Measurements from ENCODE around the gene PTPRF.
"Not testable (repeated sequence)": the region's sequence is repeated elsewhere in the genome, so short reads cannot be mapped to it uniquely, and the experiment has no call there.

PTPRF gene

DNA sequence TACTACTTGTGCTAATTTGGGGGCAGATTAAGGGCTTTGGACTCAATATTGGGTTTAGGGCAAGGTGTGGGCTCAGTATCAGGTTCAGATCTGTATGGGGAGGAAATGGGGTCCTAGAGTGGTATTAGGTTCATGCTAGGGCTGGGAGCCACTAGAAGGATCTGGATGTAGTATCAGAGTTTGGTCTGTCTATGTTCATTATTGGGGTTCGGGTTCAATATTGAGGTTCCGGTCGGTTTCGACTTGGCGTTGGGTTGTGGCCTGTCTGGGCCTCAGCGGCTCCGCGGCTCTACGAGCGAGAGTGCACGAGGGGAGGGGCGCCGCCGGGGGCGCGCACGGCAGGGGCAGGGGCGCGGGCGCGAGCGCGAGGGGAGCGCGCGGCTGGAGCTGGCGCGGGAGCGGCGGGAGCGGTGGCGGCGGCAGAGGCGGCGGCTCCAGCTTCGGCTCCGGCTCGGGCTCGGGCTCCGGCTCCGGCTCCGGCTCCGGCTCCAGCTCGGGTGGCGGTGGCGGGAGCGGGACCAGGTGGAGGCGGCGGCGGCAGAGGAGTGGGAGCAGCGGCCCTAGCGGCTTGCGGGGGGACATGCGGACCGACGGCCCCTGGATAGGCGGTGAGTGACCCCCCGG is at the start of gene PTPRF:
Gene PTPRF (plus strand): TSS at position 401 of the 624 bp plus-strand sequence. CDS start 14,193 bp downstream, outside the sequence.
- DNase-seq, result peak; percentile 56

GRCh38 chr1:43481491-43481890 is 49.2 kb upstream of the PTPRF start:
- no peak for DNase-seq

- no peak for DNase-seq
Observed at GRCh38 chr1:43482215-43482614, 48.5 kb upstream of the PTPRF start.

DNA sequence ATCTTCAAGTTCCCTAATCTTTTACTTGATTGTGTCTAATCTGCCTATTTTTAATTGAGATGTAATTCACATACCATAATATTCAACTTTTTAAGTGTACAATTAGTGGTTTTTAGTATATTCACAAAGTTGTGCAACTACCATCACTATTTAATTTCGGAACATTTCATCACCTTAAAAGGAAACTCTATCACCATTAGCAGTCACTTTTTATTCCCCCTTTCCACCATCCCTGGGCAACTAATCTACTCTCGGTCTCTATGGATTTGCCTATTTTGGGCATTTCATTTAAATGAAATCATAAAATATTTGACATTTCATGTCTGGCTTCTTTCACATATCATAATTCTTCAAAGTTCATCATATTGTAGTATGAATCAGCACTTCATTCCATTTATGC is 46.3 kb upstream of the PTPRF start:
- no peak for DNase-seq

DNA sequence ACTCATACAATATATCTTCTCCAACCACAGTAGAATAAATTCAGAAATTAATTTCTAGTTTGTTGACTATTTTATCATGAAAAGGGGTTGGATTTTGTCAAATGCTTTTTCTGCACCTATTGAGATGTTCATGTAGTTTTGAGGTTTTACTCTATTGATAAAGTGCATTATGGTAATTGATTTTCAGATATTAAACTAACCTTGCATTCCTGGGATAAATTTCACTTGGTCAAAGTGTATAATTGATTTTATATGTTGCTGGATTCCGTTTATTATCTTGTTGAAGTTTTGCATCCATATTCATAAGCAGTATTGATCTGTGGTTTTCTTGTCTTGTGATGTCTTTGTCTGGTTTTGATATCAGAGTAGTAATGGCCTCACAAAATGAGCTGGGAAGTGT is 42.5 kb upstream of the PTPRF start:
- DNase-seq, result no peak

DNA sequence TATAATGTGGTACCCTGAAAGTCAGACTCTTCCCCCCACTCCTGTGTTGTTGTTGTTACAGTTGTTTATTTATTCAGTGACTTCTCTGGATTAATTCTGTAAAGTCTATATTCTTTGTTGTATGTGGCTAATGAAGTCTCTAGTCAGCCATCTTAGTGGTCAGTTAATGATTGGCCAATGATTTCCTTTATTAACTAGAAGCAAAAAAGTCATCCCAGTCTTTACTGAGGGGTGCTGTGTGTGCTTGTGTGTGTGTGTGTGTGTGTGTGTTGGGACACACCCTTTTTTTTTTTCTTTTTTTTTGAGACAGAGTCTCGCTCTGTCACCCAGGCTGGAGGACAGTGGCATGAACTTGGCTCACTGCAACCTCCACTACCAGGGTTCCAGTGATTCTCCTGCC is 39.6 kb upstream of the PTPRF start:
- no peak for DNase-seq

DNA sequence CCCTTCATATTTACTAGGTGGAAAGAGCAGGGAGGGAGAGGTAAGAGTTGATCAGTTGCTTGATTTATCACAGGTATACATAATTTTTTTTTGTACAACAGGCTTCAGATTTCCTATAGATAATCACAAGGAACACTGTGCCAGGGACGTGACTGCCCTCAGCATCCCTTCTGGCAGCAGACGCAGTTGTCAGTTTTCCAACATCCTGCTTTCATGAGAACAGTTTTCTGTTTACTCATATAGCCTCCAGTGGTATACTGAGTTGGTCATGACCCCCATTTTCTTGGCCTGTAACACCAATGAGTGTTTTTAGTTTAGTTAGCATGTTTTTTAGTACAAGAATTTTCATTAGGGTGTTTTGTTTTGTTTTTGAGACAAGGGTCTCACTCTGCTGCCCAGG is 37.9 kb upstream of the PTPRF start:
- no peak for DNase-seq

DNA sequence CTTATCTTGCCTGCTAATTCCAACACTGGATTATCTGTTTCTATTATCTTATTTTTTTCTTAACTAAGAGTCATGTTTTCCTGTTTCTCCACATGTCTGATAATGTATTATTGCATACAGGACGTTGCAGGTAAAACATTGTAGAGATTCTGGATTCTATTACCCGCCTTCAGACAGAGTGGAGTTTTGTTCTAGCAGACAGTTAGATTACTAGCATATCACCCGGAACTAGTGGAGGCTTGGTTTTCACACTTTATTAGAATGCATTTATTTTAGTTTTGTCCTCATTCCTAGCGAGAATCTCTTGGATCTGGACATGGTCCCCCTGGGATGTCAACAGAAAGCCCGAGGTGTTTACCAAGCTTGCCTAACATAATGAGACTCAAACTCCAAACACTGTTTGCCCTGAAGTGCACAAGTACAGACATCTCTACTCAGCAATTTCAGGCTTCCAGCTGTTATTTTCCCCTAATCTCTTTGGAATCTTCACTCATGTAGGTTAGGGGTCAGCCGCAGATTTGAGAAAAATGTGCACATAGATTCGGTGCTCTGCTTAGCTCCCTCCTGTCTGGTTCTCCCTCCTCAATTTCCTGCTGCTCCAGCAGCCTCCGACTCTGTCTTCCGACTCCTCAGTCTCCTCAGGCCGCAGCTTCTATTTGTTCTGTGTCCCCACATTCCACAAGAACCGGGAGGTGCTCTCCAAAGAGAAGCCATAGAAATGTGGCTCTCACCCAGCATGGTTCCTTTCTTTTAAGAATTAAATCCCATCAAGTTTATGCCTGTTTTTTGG is 36.8 kb upstream of the PTPRF start:
- peak; percentile 32 for DNase-seq

- DNase-seq, result no peak
Observed at GRCh38 chr1:43495204-43495603, 35.5 kb upstream of the PTPRF start.

DNA sequence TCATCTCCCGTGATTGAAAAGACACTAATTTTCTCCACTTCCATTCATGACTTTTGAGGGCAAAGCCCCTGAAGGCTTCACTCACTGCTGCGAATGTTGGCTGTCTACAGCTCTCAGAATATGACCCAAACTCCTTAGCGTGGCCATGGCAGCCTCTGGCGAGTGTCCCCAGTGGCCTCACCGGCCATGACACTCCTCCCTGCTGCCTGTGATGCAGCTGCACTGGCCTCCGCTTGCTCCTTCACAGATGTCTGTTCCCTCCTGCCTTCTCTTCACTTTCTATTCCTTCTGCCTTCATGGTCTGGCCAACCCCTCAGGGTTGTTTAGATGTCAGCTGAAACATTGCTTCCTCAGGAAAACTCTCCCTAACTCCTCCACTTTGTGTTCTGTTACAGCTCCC is 30.8 kb upstream of the PTPRF start:
- DNase-seq, result no peak

- not testable (repeated sequence) for DNase-seq
Observed at GRCh38 chr1:43501806-43502205, 28.9 kb upstream of the PTPRF start.

DNA sequence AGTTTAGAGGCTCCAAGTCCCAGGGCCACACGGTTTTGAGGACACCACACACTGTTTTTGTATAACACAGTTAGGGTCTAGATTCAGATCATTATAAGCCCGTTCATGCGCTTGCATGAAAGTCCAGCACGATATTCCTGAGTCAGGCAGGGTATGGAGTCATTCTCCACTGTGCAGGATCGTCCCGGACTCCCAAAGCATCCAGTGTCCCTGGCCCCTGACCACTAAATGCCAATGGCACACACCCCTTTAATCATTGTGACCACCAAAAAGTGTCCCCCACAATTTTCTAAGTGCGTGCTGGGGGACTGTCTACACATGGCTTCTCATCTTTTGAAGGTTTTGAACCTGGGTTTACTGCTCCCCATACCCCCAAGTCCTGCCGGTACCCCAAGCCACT is 27.1 kb upstream of the PTPRF start:
- no peak for DNase-seq

DNA sequence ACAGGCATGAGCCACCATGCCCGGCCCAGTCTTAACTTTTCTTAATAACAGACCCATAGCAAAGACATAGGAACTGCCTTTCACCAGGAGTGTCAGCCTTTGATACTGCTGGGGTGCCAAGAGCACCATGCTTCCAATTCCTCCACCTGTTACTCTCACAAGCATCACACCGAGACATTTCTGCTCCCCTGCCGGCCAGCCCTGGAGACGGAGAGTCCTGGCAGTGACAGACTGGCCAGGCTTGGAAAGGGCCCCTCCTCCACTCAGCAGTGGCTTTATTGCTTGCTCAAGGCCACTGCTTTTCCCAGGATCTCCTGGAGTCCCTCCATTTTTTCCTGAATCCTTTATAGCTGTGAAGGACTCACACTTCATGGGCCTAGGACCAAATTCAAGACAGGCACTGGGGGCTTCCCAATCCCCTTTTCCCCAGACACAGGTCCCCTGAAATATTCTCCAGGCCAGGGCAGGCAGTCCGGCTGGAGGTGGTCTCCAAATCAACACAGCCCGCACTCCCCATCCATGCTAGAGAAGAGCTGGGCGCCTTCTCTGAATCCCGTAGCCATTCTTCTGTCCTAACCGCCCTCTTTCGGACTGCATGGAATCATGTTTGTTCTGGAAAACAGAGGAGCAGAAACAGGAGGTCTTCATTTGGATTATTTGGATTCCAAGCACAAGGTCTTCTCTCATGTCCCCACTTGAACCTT is 25.5 kb upstream of the PTPRF start:
- DNase-seq, result no peak

GRCh38 chr1:43506233-43506632 is 24.4 kb upstream of the PTPRF start:
- DNase-seq, result peak; percentile 63

- peak; percentile 84 for DNase-seq
Observed at GRCh38 chr1:43507296-43508295, 23.1 kb upstream of the PTPRF start.

GRCh38 chr1:43509007-43509739 is 21.5 kb upstream of the PTPRF start:
- DNase-seq, result peak; percentile 14

DNA sequence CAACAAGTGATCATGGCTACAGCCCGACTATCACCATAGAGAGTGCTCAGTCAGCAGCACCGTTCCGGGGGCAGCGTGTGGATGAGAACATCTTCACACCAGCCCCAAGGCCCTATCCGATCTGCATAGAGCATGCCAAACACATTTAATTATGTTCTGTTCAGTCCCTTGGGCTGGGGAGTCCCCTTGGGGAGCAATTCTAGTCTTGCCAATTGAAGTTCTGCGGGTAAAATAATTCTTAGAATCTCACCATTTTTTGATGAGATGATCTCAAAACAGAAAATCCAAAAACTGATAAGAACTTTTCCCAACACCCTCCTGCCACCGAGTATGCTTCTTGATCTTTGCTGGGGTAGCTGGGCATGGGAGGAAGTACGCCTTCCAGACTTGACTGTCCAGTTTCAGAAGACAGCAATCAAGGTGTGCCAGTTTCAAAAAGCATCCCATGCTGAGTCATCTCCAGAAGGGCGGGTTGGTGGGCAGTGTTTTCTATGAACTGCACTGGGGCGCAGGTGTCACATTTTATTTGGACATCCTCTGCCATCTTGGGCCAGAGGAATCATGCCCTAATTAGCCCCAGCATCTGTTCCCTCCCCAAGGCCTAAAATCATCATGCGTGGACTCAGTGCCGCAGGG is 20.8 kb upstream of the PTPRF start:
- no peak for DNase-seq

GRCh38 chr1:43510621-43511020 is 20.1 kb upstream of the PTPRF start:
- DNase-seq, result no peak

DNA sequence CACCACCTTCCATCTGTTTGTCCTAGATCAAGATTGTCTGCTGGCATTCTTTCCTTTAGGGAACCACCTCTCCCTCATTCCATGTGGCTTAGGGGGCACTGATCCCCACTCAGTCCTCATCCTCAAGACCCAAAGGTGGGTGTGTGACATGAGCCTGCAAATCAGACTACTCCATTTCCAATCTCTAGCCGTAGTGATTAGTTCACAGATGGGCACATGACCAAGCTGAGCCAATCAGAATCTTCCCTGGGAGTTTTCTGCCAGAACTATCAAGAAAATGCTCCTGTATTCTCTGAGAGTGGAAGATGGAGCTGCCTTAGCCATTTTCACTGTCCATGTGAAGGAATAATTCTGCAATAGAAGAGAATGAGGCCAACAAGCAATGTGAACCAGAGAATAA is 19.3 kb upstream of the PTPRF start:
- no peak for DNase-seq

GRCh38 chr1:43512133-43512532 is 18.6 kb upstream of the PTPRF start:
- DNase-seq, result no peak

- no peak for DNase-seq
Observed at GRCh38 chr1:43512681-43513080, 18.0 kb upstream of the PTPRF start.
